GM18499 (cell line): ENCODE results near the gene IGFL3.
"Not testable (repeated sequence)": the region's sequence is repeated elsewhere in the genome, so short reads cannot be mapped to it uniquely, and the experiment has no call there.

Experiments used
- ATAC-seq: cut with Tn5 transposase; IDR thresholded peaks from one replicate; pipeline ENCODE4 v1.9.1; 2021; ENCODE audit warnings: moderate number of reproducible peaks; ENCODE audit not compliant: insufficient read depth, unreplicated experiment

The IGFL3 gene

GRCh38 chr19:46124638-46125115, at the start of gene IGFL3:
Gene IGFL3 (minus strand): TSS chr19:46124688. CDS start chr19:46124649, 39 bp downstream.
- no peak for ATAC-seq

- ATAC-seq = no peak
These were observed 49.5 kb upstream of the IGFL3 start for GRCh38 chr19:46173886-46174480.

GRCh38 chr19:46162731-46163130, 38.2 kb upstream of the IGFL3 start:
- ATAC-seq = no peak

- ATAC-seq = not testable (repeated sequence)
These were observed 37.3 kb upstream of the IGFL3 start for GRCh38 chr19:46161642-46162257.

- ATAC-seq = no peak
These were observed 35.8 kb upstream of the IGFL3 start for GRCh38 chr19:46160233-46160775.

GRCh38 chr19:46159418-46160232, 35.1 kb upstream of the IGFL3 start:
- ATAC-seq = no peak

- ATAC-seq = no peak
These were observed 30.7 kb upstream of the IGFL3 start for GRCh38 chr19:46155237-46155636.

- no peak for ATAC-seq
These were observed 26.1 kb upstream of the IGFL3 start for GRCh38 chr19:46150606-46151005.

- ATAC-seq = no peak
These were observed 23.4 kb upstream of the IGFL3 start, which contains the start of gene IGFL2 for GRCh38 chr19:46147791-46148288. Gene IGFL2 (plus strand): TSS chr19:46148238. CDS start chr19:46148279, 41 bp downstream.

- ATAC-seq = no peak
These were observed 22.8 kb upstream of the IGFL3 start for GRCh38 chr19:46147166-46147740.

GRCh38 chr19:46144756-46145155, 20.3 kb upstream of the IGFL3 start:
- no peak for ATAC-seq

- ATAC-seq = no peak
These were observed 17.8 kb upstream of the IGFL3 start for GRCh38 chr19:46142294-46142693.

GRCh38 chr19:46141421-46141820, 16.9 kb upstream of the IGFL3 start:
- no peak for ATAC-seq

- ATAC-seq = no peak
These were observed 13.5 kb upstream of the IGFL3 start for GRCh38 chr19:46137915-46138473.

- no peak for ATAC-seq
These were observed 10.0 kb upstream of the IGFL3 start for GRCh38 chr19:46134527-46134926.

GRCh38 chr19:46133777-46134241, 9.3 kb upstream of the IGFL3 start:
- ATAC-seq = no peak

GRCh38 chr19:46133101-46133627, 8.7 kb upstream of the IGFL3 start:
- ATAC-seq = no peak

GRCh38 chr19:46132508-46133100, 8.1 kb upstream of the IGFL3 start:
- no peak for ATAC-seq

- no peak for ATAC-seq
These were observed 7.1 kb upstream of the IGFL3 start for GRCh38 chr19:46131485-46132143.
